Measurements from ENCODE around the gene BNIP5. TPM values are rescaled to one million over a fixed set of nuclear protein-coding genes. Genes with fewer than 3 reads are reported as not detected.

BNIP5 gene
- total RNA-seq, 1 experiment from 2014 or later, result not detected

- Histone ChIP-seq H3K27me3 (replicated peaks; ENCODE audit: insufficient read depth, low read depth, low read length, poor library complexity) (no peaks in the 10 kb centered on the region), H3K4me3 (ENCODE audit: low read depth, low read length, poor library complexity, severe bottlenecking) (no peak overlapping the region)
Observed at GRCh38 chr6:36272234-36272633, 64.5 kb downstream of the BNIP5 start.

GRCh38 chr6:36269834-36270705 is 66.6 kb downstream of the BNIP5 start, which contains the start of gene PNPLA1:
Gene PNPLA1, plus strand, starts transcription at chr6:36270060. Its CDS starts 400 bp downstream, at chr6:36270460.
- DNase-seq (ENCODE audit: low spot score), result no peak
- ChIA-PET CTCF (no interaction called here), POLR2A (ENCODE audit: low non-redundant PET) (no interaction called here)
- H3K36me3 ChIP-seq (ENCODE audit: insufficient read depth, low read length, poor library complexity, severe bottlenecking), result no peaks in the 10 kb centered on the region
- no peaks in the 10 kb centered on the region for H3K4me1 ChIP-seq (ENCODE audit: insufficient read depth, low read length, poor library complexity, severe bottlenecking)
- TF ChIP-seq EZH2 (IDR thresholded peaks at IDR 0.05; ENCODE audit: borderline replicate concordance, low read depth, low read length, poor library complexity, severe bottlenecking) (no peak), CTCF (conservative IDR thresholded peaks at IDR 0.05; ENCODE audit: low read depth, low read length) (no peak)
- H3K9me3 ChIP-seq (ENCODE audit: low read depth, low read length, poor library complexity, severe bottlenecking), result no peaks in the 10 kb centered on the region
- H3K4me3 ChIP-seq (ENCODE audit: low read depth, low read length, poor library complexity, severe bottlenecking), result no peak within 1 kb of the TSS
- H3K27me3 ChIP-seq (replicated peaks; ENCODE audit: insufficient read depth, low read depth, low read length, poor library complexity), result no peaks in the 10 kb centered on the region
- intact Hi-C loops (cut with micrococcal nuclease; ENCODE audit: unreplicated experiment), result no loop called here
- no TSS peak for BruUV-seq (replicated peaks)
- H3K27ac ChIP-seq (ENCODE audit: low read depth, low read length, poor library complexity, severe bottlenecking), result no peak within 1 kb of the TSS

More at GRCh38 chr6:36272234-36272633, 64.5 kb downstream of the BNIP5 start:
- DNase-seq (ENCODE audit: low spot score), result no peak
- ChIA-PET CTCF (no interaction called here), POLR2A (ENCODE audit: low non-redundant PET) (no interaction called here)
- H3K9me3 ChIP-seq (ENCODE audit: low read depth, low read length, poor library complexity, severe bottlenecking), result no peaks in the 10 kb centered on the region
- no peak overlapping the region for H3K27ac ChIP-seq (ENCODE audit: low read depth, low read length, poor library complexity, severe bottlenecking)
- no peaks in the 10 kb centered on the region for H3K4me1 ChIP-seq (ENCODE audit: insufficient read depth, low read length, poor library complexity, severe bottlenecking)
- TF ChIP-seq EZH2 (IDR thresholded peaks at IDR 0.05; ENCODE audit: borderline replicate concordance, low read depth, low read length, poor library complexity, severe bottlenecking), result no peak
- no peak for TF ChIP-seq CTCF (conservative IDR thresholded peaks at IDR 0.05; ENCODE audit: low read depth, low read length)
- no TSS peak for BruUV-seq (replicated peaks)
- H3K36me3 ChIP-seq (ENCODE audit: insufficient read depth, low read length, poor library complexity, severe bottlenecking), result no peaks in the 10 kb centered on the region
- intact Hi-C loops (cut with micrococcal nuclease; ENCODE audit: unreplicated experiment), result no loop called here

- intact Hi-C loops (cut with micrococcal nuclease; ENCODE audit: unreplicated experiment), result no loop called here
- ChIA-PET CTCF (no interaction called here), POLR2A (ENCODE audit: low non-redundant PET) (no interaction called here)
- H3K27me3 ChIP-seq (replicated peaks; ENCODE audit: insufficient read depth, low read depth, low read length, poor library complexity), result no peaks in the 10 kb centered on the region
- peak; percentile 47 for DNase-seq (ENCODE audit: low spot score)
- H3K4me1 ChIP-seq (ENCODE audit: insufficient read depth, low read length, poor library complexity, severe bottlenecking), result no peaks in the 10 kb centered on the region
- H3K4me3 ChIP-seq (ENCODE audit: low read depth, low read length, poor library complexity, severe bottlenecking), result no peak overlapping the region
- TF ChIP-seq EZH2 (IDR thresholded peaks at IDR 0.05; ENCODE audit: borderline replicate concordance, low read depth, low read length, poor library complexity, severe bottlenecking) (no peak), CTCF (conservative IDR thresholded peaks at IDR 0.05; ENCODE audit: low read depth, low read length) (no peak)
- no peak overlapping the region for H3K27ac ChIP-seq (ENCODE audit: low read depth, low read length, poor library complexity, severe bottlenecking)
- no peaks in the 10 kb centered on the region for H3K9me3 ChIP-seq (ENCODE audit: low read depth, low read length, poor library complexity, severe bottlenecking)
- H3K36me3 ChIP-seq (ENCODE audit: insufficient read depth, low read length, poor library complexity, severe bottlenecking), result no peaks in the 10 kb centered on the region
- BruUV-seq (replicated peaks), result no TSS peak
Observed at GRCh38 chr6:36268478-36269275, 68.0 kb downstream of the BNIP5 start.
